Activated CD4-positive, alpha-beta T cell treated with anti-CD3 and anti-CD28 coated beads for 36 hours (primary cell): ENCODE data around the gene DNPEP. TPM values are rescaled to one million over a fixed set of nuclear protein-coding genes. Genes with fewer than 3 reads are reported as not detected.
"Not testable (repeated sequence)": the region's sequence is repeated elsewhere in the genome, so short reads cannot be mapped to it uniquely, and the experiment has no call there.

Experiments used
- ATAC-seq: fragments of 200-7000 bp; cut with Tn5 transposase; one replicate; pipeline ENCODE4 v1.10.0; 2021; ENCODE audit warnings: mild to moderate bottlenecking, moderate library complexity
- CTCF ChIA-PET: fragments of 350-600 bp; sonication (Branson Sonifier 250); formaldehyde crosslinking; loops from one replicate; lab custom pipeline; 2021; ENCODE audit warnings: antibody characterized with exemption; lab: Charles Lee
- POLR2A ChIA-PET: fragments of 350-600 bp; sonication (Branson Sonifier 250); formaldehyde crosslinking; loops from one replicate; lab custom pipeline; 2021; ENCODE audit warnings: antibody characterized with exemption, inconsistent platforms; lab: Charles Lee
- DNase-seq: peaks from one replicate; pipeline ENCODE4 v3.0.0-alpha.2; 2020
- H3K27ac Mint-ChIP-seq: one replicate; pipeline ENCODE4 v1.8.0; 2021; ENCODE audit warnings: mixed read lengths
- H3K27me3 Mint-ChIP-seq: one replicate; pipeline ENCODE4 v1.8.0; 2021; ENCODE audit warnings: mixed read lengths
- H3K36me3 Mint-ChIP-seq: one replicate; pipeline ENCODE4 v1.8.0; 2021; ENCODE audit warnings: low read depth, mixed read lengths
- H3K4me1 Mint-ChIP-seq: one replicate; pipeline ENCODE4 v1.8.0; 2021; ENCODE audit warnings: mixed read lengths
- H3K4me3 Mint-ChIP-seq: one replicate; pipeline ENCODE4 v1.8.0; 2021; ENCODE audit warnings: mild to moderate bottlenecking, moderate library complexity, mixed read lengths
- H3K9me3 Mint-ChIP-seq: one replicate; pipeline ENCODE4 v1.8.0; 2021; ENCODE audit warnings: low read depth, mixed read lengths
- intact Hi-C, 2 experiments: fragments of 100-400 bp; cut with DNase I in 1 of 2; cut with micrococcal nuclease in 1 of 2; formaldehyde crosslinking; loops; one replicate each; pipeline versions ENCODE4 v1.14.2 to v1.15.1; 2022 to 2024; cut with DNase I, micrococcal nuclease
- total RNA-seq, 2 experiments: library from RNA; stranded (reverse); gene quantifications; one replicate each; pipeline ENCODE4 v1.2.3, GENCODE V29; 2021

The DNPEP gene
- total RNA-seq, 2 experiments from 2014 or later: 81.0 to 93.1 TPM

DNA sequence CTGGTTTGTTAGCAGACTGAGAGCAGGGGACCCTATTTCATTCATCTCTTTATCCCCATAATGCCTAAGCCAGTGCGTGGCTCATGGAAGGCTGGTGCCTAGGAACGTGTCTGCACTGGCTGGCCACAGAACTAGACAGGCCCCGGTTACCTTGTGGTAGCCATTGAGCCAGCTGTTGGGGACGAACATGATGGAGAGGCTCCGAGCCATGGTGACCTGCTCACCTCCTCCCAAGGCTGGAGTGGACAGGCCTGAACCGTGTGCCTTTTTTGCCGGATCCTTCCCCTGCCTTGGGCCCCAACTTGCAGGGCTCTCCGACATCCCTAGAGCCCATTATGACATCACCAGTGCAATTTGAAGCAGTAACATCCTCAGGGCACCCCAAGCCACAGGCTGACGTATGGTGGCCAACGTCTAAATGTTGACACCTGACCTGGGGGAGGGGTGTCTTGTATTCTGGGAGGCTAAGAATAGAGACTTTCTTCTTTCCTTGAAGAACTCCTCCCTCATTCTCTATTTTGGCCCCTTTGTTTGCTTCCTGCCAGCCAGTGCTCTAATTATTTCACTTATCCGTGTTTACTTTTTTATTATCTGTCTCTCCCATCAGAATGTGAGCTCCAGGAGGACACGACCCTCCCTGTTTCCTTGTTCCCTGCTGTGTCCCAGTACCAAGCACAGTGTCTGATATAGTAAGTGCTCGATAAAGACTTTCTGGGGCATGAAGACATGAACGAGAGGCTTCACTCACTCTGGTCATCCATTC is 12.2 kb upstream of the DNPEP start:
- Mint-ChIP-seq H3K4me1 (peaks cover 13% of the 10 kb centered on the region), H3K27me3 (peaks cover 2% of the 10 kb centered on the region), H3K36me3 (no peaks in the 10 kb centered on the region), H3K4me3 (no peak overlapping the region), H3K27ac (no peak overlapping the region), H3K9me3 (no peaks in the 10 kb centered on the region)
- ChIA-PET CTCF (interaction anchor here (6.7 to 6.9 kb wide), 2 partner anchors 11 to 130 kb away, joined by 61 to 102 read pairs; partner anchors contain the start of gene DNPEP), POLR2A (no interaction called here)
- ATAC-seq: no peak
- DNase-seq: no peak
- intact Hi-C loops: loop anchor here in 1 of 2 experiments (10.0 kb wide), 1 partner anchor 245 kb away; no protein-coding TSS in a partner anchor

DNA sequence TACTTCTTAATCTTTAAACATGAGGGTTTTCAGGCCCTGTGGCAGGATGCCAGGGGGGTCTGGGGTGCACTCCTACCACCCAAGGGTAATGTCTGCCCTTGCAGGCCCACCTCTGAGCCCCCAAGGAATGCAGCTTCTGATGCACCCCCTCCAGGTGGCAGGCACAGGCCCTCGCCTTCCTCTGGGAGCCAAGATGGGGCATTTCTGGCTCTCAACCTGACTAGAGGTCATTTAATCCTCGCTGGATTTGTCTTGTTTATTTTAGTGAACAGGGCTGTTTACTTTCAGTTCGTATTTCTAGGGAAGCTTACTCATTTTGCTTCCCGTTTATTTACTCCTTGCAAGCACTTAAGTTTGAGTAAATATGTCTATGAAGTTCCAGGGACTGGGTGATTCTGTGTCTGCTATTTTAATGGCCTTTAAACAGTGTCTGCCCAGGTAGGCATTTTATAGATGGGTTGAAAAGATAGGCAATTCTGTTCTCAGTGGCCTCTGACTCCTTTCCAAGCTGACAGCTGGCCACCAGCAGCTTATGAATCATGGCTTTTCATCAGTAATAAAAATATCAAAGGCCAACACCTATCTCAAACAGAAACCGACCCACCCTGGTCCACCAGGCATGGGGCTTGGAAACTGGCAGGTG is 11.1 kb upstream of the DNPEP start:
- Mint-ChIP-seq H3K4me3 (no peak overlapping the region), H3K36me3 (no peaks in the 10 kb centered on the region), H3K4me1 (peaks cover 13% of the 10 kb centered on the region), H3K9me3 (no peaks in the 10 kb centered on the region), H3K27me3 (peaks cover 2% of the 10 kb centered on the region), H3K27ac (no peak overlapping the region)
- intact Hi-C loops: no loop called here
- DNase-seq: no peak
- ATAC-seq: no peak
- CTCF ChIA-PET: interaction anchor here (0.5 to 6.7 kb wide), 4 partner anchors 10 to 1265 kb away, joined by 3 to 61 read pairs (median 3); partner anchors contain the start of gene DNPEP
- POLR2A ChIA-PET: no interaction called here

DNA sequence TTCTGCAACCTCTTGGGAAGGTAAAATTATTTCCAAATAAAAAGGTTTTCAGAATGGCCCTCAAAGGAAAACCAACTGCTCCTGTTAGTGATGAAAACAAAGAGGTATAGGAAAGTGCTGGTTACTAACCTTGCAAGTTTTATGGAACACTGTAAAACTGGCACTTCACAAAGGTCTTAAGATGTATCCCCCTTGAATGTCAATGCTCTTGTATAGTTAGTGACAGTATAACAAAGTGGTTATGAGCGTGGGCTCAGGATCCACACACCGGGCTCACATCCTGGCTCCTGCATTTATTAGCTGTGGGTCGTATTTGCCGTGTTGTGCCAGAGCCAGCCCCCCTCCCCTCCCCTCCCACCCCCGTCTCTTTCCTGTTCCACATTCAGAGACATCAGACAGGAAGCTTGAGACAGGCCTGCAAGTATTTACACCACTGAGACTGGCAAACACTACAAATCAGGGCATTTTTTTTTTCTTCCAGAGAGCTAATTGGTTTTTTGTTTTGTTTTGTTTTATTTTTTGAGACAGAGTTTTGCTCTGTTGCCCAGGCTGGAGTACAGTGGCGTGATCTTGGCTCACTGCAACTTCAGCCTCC is 9.2 kb upstream of the DNPEP start:
- Mint-ChIP-seq H3K27me3 (no peaks in the 10 kb centered on the region), H3K27ac (no peak overlapping the region), H3K36me3 (no peaks in the 10 kb centered on the region), H3K4me3 (no peak overlapping the region), H3K9me3 (no peaks in the 10 kb centered on the region), H3K4me1 (peaks cover 13% of the 10 kb centered on the region)
- ChIA-PET POLR2A (no interaction called here), CTCF (no interaction called here)
- ATAC-seq: peak; percentile 36
- intact Hi-C loops: no loop called here
- DNase-seq: no peak

DNA sequence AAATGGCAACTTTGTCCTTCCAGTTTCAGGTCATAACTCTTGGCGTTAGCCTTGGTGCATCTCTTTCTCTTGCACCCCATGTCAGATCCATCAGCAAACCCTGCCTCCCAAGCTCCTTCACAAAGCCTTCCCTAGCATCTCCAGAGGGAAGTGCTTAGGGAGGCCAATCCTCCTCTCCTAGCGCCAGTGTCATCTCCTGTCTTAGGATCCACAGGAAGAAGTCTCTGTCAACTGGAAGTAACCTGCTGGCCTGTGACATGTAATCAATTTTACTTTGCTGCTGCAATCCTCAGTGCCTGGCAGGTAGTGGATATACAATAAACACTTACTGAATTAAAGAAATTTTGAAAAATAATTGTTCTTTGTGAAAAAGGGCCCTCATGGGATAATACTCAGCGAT is 7.9 kb upstream of the DNPEP start:
- Mint-ChIP-seq H3K27ac (no peak overlapping the region), H3K4me3 (no peak overlapping the region), H3K4me1 (peaks cover 13% of the 10 kb centered on the region), H3K9me3 (no peaks in the 10 kb centered on the region), H3K27me3 (no peaks in the 10 kb centered on the region), H3K36me3 (no peaks in the 10 kb centered on the region)
- intact Hi-C loops: no loop called here
- CTCF ChIA-PET: interaction anchor here (0.7 kb wide), 1 partner anchor 13 kb away, joined by 3 read pairs; no protein-coding TSS in a partner anchor
- no peak for DNase-seq
- ATAC-seq: no peak
- POLR2A ChIA-PET: no interaction called here

DNA sequence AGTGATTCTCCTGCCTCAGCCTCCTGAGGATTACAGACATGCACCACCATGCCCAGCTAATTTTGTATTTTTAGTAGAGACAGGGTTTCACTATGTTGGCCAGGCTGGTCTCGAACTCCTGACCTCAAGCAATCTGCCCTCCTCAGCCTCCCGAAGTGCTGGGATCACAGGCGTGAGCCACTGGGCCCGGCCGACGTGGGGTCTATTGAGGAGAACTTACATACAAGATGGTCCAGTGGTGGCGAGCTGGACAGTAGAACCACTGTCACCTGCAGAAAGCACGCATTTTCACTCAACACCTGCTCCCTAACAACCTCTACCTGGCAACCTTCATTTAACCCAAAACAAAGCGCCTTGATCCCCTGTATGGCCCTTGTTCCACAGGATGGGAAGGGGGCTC is 7.3 kb upstream of the DNPEP start:
- peaks cover 13% of the 10 kb centered on the region for H3K4me1 Mint-ChIP-seq
- intact Hi-C loops, ATAC-seq, H3K27ac Mint-ChIP-seq, POLR2A ChIA-PET, H3K9me3 Mint-ChIP-seq, H3K27me3 Mint-ChIP-seq, H3K36me3 Mint-ChIP-seq, H3K4me3 Mint-ChIP-seq, DNase-seq: not testable (repeated sequence)
- CTCF ChIA-PET: interaction anchor here (0.7 kb wide), 1 partner anchor 13 kb away, joined by 3 read pairs; no protein-coding TSS in a partner anchor

DNA sequence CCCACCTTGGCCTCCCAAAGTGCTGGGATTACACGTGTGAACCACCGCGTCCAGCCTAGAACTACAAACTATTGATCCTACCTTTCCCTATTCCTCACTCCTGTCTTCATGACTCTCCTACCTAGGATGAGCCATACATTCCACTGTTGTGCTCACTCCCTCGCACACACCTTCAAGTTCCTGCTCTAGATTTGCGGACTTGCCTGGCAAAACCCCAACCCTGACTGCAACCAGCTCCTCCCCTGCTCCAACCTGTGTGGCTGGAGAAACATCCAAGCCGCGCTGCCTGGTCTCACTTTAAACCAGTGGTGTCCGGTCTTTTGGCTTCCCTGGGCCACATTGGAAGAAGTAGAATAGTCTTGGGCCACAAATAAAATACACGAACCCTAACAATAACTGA is 5.0 kb upstream of the DNPEP start:
- Mint-ChIP-seq H3K9me3 (no peaks in the 10 kb centered on the region), H3K4me1 (peaks cover 17% of the 10 kb centered on the region), H3K36me3 (no peaks in the 10 kb centered on the region), H3K27me3 (no peaks in the 10 kb centered on the region), H3K4me3 (no peak overlapping the region), H3K27ac (no peak overlapping the region)
- no peak for ATAC-seq
- intact Hi-C loops: no loop called here
- ChIA-PET POLR2A (no interaction called here), CTCF (interaction anchor here (0.7 to 1.5 kb wide), 4 partner anchors 10 to 233 kb away, joined by 3 to 10 read pairs (median 4); no protein-coding TSS in a partner anchor)
- DNase-seq: no peak

DNA sequence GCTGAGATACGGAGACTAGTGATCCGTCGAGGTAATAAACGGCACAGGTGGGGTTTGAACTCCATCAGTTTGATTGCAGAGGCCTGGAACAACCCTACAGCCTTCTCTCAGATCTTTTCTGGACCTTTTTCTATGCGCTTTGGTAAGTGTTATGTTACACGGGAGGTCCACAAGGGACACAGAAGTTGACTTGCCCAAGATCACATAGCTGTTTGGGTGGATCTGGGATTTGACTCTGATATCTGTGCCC is 1.1 kb upstream of the DNPEP start:
- peaks cover 9% of the 10 kb centered on the region for H3K4me1 Mint-ChIP-seq
- H3K27ac Mint-ChIP-seq: peak overlapping the region; percentile 82
- H3K9me3 Mint-ChIP-seq: no peaks in the 10 kb centered on the region
- H3K4me3 Mint-ChIP-seq: peak overlapping the region; percentile 67
- intact Hi-C loops: loop anchor here (1.0 to 5.0 kb wide), 19 partner anchors 109 to 1172 kb away; partner anchors contain the start of genes AAMP (in 2 of the 2), CHPF (in 2 of the 2), CNOT9 (in 2 of the 2) and DNAJB2 (in 2 of the 2)
- no peak for ATAC-seq
- ChIA-PET POLR2A (no interaction called here), CTCF (interaction anchor here (0.5 to 6.1 kb wide), 18 partner anchors 11 to 680 kb away, joined by 3 to 61 read pairs (median 4); partner anchors contain the start of genes GMPPA and ZFAND2B)
- DNase-seq: no peak
- no peaks in the 10 kb centered on the region for H3K27me3 Mint-ChIP-seq
- peaks cover 23% of the 10 kb centered on the region for H3K36me3 Mint-ChIP-seq

DNA sequence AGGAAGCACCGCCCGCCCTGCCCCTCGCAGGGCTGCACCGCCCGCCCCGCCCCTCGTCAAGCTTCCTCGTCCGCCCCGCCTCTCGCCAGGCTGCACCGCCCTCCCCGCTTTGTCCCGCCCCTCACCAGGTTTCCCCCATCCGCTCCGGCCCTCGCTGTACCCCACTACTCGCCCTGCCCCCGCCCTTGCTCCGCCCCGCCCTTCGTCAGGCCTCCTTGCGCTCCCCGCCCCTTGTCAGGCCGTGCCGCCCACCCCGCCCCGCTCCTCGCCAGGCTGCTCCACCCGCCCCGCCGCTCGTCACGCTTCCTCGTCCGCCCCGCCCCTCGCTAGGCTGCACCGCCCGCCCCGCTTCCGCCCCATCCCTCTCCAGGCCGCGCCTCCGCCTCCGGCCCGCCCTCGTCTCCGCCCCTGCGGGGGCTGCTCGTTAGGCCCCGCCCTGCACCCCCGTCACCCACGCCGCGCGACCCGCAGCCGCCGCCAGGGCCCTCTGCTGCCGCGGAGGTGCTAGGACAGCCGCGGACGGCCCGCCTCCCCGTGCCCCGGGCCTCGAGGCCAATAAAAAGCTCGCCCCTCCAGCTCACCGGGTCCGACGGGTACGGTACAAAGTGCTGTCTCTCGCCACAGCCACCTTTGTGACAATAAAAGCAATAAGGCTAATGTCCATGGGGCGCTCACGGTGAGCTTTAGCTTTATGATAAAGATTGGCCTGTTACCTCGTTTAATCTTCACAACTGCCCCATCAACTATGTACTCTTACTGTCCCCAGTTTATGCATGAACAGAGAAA is 602 bp upstream of the DNPEP start:
- Mint-ChIP-seq H3K27me3 (no peaks in the 10 kb centered on the region), H3K36me3 (peaks cover 28% of the 10 kb centered on the region), H3K4me3 (peak overlapping the region; percentile 97), H3K4me1 (peaks cover 9% of the 10 kb centered on the region), H3K27ac (peak overlapping the region; percentile 82), H3K9me3 (no peaks in the 10 kb centered on the region)
- peak; percentile 81 for ATAC-seq
- intact Hi-C loops: loop anchor here (1.0 to 5.0 kb wide), 19 partner anchors 109 to 1172 kb away; partner anchors contain the start of genes AAMP (in 2 of the 2), CHPF (in 2 of the 2), CNOT9 (in 2 of the 2) and DNAJB2 (in 2 of the 2)
- ChIA-PET CTCF (interaction anchor here (0.5 to 6.1 kb wide), 19 partner anchors 10 to 679 kb away, joined by 3 to 61 read pairs (median 3); partner anchors contain the start of genes GMPPA and ZFAND2B), POLR2A (interaction anchor here (0.6 to 1.0 kb wide), 3 partner anchors 111 to 159 kb away, joined by 3 read pairs; partner anchors contain the start of genes ANKZF1, ATG9A and TUBA4A)
- DNase-seq: peak; percentile 100

DNA sequence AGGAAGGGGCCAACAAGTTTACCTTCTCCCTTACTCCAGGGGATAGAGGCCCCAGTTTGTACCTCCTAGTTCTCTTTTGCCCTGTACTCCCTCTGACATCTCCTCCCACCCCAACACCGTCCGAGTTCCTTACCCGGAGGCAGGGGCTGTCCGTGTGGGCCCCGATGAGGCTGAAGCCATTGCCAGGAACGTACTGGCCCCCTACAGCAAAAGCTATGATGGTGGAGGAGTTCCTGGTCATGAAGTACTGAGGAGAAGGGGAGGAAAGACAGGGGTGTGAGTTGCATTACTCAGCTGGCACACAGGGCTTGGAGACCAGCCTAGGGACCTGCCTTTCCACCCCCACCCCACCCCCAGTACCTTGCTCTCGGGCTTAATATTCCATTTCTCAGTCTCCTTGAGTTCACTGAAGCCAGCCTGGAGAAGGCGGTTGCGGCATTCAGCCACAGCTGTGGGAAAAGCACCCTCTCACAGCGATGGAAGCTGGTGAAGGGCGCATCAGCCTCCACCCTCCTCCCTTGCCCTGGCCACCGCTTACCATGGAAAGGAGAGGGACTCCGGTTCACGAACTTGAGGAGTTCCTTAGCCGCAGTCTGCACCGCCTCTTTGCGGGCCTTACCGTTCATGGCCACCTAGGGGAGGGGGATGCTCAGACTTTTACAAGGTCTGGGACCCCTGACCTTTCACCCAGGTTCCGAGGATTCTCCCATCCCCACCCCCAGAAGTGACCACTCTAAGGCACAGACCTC is 1.0 kb downstream of the DNPEP start:
- DNase-seq (peak; percentile 39), ATAC-seq (no peak)
- Mint-ChIP-seq H3K27me3 (no peaks in the 10 kb centered on the region), H3K36me3 (peaks cover 33% of the 10 kb centered on the region), H3K27ac (peak overlapping the region; percentile 95), H3K9me3 (no peaks in the 10 kb centered on the region), H3K4me1 (peaks cover 9% of the 10 kb centered on the region), H3K4me3 (peak overlapping the region; percentile 97)
- ChIA-PET POLR2A (no interaction called here), CTCF (interaction anchor here (1.0 to 6.1 kb wide), 3 partner anchors 9 to 132 kb away, joined by 4 to 61 read pairs (median 8); no protein-coding TSS in a partner anchor)
- intact Hi-C loops: loop anchor here (1.0 to 5.0 kb wide), 8 partner anchors 92 to 1114 kb away; partner anchors contain the start of genes AAMP (in 1 of the 2), BCS1L (in 1 of the 2), CNOT9 (in 1 of the 2) and CTDSP1 (in 1 of the 2)
